GM18499 (cell line): Measurements from ENCODE around the gene CEP170B.
"Not testable (repeated sequence)": the region's sequence is repeated elsewhere in the genome, so short reads cannot be mapped to it uniquely, and the experiment has no call there.

Experiments used
- ATAC-seq: cut with Tn5 transposase; IDR thresholded peaks from one replicate; pipeline ENCODE4 v1.9.1; 2021; ENCODE audit warnings: moderate number of reproducible peaks; ENCODE audit not compliant: insufficient read depth, unreplicated experiment

Gene CEP170B

DNA sequence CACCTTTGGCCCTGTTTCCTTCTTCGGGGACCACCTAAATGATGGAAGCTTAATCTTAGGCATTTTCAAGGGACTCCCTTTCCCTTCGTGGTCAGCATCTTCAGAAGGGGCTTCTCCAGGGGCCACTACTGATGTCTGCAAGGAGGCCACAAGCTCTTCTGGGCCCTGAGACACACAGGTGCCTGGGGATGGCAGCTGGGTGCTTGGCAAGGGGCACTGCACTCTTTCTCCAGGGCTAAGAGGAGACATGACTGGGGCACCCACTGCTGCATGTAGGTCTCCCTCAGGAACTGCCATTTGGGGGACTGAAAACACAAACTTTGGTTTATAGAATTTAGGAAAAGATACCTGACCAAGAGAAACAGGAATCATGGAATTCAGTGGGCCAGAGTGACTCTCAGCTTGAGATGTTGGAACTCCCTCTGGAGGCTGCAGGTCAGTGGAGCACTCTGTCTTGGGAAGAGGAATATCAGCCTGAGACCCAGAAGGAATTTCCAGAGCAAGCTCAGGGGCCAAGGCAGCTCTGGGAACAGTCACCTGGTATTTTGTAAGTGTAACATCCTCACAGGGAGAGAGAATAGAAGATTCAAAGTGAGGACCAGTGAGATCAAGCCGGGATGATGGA is 75.6 kb downstream of the CEP170B start:
- no peak for ATAC-seq

GRCh38 chr14:104941508-104942365 is 76.7 kb downstream of the CEP170B start:
- ATAC-seq, result no peak

DNA sequence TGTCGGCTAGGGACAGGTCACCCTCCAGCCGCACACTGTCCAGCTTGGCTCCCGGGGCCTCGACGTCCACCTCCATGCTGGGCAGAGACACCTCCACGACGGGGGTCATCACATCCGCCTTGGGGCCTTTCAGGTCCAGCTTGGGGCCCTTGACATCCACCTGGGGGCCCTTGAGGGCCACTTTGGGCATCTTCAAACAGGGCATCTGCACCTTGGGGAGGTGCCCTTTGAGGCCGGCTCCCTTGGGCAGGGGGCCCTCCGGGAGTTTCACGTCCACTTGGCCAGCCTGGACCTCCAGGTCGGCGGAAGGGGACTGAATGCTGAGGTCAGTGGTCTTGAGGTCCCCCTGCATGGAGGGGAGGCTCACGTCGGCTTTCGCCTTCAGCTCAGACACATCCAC is 77.5 kb downstream of the CEP170B start:
- no peak for ATAC-seq

DNA sequence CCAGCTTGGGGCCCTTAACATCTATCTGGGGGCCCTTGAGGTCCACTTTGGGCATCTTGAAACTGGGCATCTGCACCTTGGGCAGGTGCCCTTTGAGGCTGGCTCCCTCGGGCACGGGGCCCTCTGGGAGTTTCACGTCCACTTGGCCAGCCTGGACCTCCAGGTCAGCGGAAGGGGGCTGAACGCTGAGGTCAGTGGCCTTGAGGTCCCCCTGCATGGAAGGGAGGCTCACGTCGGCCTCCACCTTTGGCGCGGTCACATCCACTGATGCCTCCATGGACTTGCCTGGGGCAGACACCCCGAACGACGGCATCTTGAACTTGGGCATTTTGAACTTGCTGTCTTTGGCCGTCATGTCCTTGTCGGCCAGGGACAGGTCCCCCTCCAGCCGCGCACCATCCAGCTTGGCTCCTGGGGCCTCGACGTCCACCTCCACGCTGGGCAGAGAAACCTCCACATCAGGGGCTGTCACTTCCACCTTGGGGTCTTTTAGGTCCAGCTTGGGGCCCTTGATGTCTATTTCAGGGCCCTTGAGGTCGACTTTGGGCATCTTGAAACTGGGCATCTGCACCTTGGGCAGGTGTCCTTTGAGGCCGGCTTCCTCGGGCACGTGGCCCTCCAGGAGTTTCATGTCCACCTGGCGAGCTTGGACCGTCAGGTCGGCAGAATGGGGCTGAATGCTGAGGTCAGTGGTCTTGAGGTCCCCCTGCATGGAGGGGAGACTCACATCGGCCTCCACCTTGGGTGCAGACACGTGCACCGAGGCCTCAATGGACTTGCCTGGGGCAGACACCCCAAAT is 78.3 kb downstream of the CEP170B start:
- not testable (repeated sequence) for ATAC-seq

GRCh38 chr14:104944016-104944308 is 78.9 kb downstream of the CEP170B start:
- ATAC-seq, result not testable (repeated sequence)

DNA sequence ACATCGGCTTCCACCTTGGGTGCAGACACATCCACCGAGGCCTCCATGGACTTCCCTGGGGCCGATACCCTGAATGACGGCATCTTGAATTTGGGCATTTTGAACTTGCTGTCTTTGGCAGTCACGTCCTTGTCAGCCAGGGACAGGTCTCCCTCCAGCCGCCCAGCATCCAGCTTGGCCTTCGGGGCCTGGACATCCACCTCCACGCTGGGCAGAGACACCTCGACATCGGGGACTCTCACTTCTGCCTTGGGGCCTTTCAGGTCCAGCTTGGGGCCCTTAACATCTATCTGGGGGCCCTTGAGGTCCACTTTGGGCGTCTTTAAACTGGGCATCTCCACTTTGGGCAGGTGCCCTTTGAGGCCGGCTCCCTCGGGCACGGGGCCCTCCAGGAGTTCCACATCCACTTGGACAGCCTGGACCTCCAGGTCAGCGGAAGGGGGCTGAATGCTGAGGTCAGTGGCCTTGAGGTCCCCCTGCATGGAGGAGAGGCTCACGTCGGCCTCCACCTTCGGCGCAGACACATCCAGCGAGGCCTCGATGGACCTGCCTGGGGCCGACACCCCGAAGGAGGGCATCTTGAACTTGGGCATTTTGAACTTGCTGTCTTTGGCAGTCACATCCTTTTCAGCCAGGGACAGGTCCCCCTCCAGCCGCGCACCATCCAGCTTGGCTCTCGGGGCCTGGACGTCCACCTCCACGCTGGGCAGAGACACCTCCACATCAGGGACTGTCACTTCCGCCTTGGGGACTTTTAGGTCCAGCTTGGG is 79.6 kb downstream of the CEP170B start:
- not testable (repeated sequence) for ATAC-seq

- ATAC-seq, result not testable (repeated sequence)
These were observed 80.2 kb downstream of the CEP170B start for GRCh38 chr14:104945266-104945665.
